IPS-18a (cell line): Measurements from ENCODE around the gene RAB13.

Source experiments
- H3K27ac ChIP-seq: one replicate; pipeline ENCODE4 v1.5.1; 2013; ENCODE audit warnings: low read length
- H3K27me3 ChIP-seq: one replicate; pipeline ENCODE4 v1.6.1; 2013; ENCODE audit warnings: mild to moderate bottlenecking, low read length; ENCODE audit not compliant: control insufficient read depth, insufficient read depth
- H3K36me3 ChIP-seq: one replicate; pipeline ENCODE4 v1.6.1; 2013; ENCODE audit warnings: low read depth, low read length; ENCODE audit not compliant: control insufficient read depth
- H3K4me1 ChIP-seq: one replicate; pipeline ENCODE4 v1.6.1; 2013; ENCODE audit warnings: low read depth, low read length; ENCODE audit not compliant: control insufficient read depth
- H3K4me3 ChIP-seq: one replicate; pipeline ENCODE4 v1.5.1; 2013; ENCODE audit warnings: low read length
- H3K9ac ChIP-seq: one replicate; pipeline ENCODE4 v1.6.1; 2013; ENCODE audit warnings: mild to moderate bottlenecking, low read length, moderate library complexity
- H3K9me3 ChIP-seq: one replicate; pipeline ENCODE4 v1.6.1; 2013; ENCODE audit warnings: low read depth, low read length; ENCODE audit not compliant: control insufficient read depth

The RAB13 gene

DNA sequence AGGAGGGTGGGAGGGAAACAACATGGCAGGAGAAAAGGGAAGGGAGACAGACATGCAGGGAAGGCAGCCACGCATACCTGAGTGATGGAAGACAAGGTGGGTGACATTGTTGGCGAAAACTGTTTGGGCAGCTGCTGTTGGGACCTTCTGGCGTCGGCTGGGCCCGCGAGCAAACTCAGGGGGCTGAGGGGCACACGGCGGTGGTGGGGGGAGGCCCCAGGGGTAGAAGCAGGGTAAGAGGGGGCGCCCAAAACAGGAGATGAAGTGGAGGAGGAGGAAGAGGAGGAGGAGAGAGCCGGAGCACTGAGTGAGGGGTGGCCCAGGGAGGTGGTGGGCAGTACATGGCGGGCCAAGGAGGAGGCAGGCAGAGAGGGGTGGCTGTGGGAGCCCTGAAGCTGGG lies 35.0 kb downstream of the RAB13 start:
- Histone ChIP-seq H3K4me1 (peaks cover 6% of the 10 kb centered on the region), H3K36me3 (peaks cover 37% of the 10 kb centered on the region)

DNA sequence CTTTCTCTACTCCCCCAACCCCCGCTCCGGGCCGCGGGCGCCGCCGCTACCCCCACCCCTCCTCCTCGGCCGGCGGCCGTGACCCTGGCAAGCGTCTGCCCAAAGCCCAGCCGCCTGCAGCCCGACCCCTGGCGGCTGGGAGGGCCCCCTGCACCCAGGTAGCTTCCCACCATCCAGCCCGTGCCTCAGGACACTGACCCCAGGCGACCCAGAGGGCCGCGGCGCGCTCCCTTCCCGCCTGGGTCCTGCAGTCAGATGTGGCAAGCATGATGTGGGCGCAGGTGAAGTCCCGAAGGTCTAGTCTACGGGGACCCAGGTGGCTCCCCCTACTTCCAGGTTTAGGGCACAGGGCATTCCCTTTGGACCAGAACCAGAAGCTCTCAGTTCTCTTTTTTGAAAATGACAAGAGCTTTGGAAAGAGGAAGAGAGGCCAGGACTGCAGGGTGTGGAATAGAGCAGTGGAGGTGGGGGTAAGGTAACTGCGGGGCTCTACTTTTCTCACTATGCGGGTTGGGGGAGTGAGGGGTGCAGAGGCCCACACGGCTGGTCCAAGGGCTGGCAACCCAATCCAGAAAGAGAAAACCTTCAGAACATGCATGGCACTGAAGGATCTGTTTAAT lies 39.4 kb downstream of the RAB13 start, which contains the start of gene DENND4B:
TSS of gene DENND4B (minus strand) at position 97 of the 620 bp plus-strand sequence. CDS start 2,344 bp downstream, outside the sequence.
- Histone ChIP-seq H3K9me3 (no peaks in the 10 kb centered on the region), H3K36me3 (peaks cover 37% of the 10 kb centered on the region), H3K9ac (peak within 1 kb of the TSS; percentile 57), H3K27me3 (no peaks in the 10 kb centered on the region), H3K27ac (no peak within 1 kb of the TSS), H3K4me1 (peaks cover 11% of the 10 kb centered on the region), H3K4me3 (peak within 1 kb of the TSS; percentile 66)

More for the DNA sequence above, 35.0 kb downstream of the RAB13 start:
- Histone ChIP-seq H3K27me3 (no peaks in the 10 kb centered on the region), H3K9ac (no peak overlapping the region), H3K27ac (no peak overlapping the region), H3K4me3 (no peak overlapping the region), H3K9me3 (no peaks in the 10 kb centered on the region)

DNA sequence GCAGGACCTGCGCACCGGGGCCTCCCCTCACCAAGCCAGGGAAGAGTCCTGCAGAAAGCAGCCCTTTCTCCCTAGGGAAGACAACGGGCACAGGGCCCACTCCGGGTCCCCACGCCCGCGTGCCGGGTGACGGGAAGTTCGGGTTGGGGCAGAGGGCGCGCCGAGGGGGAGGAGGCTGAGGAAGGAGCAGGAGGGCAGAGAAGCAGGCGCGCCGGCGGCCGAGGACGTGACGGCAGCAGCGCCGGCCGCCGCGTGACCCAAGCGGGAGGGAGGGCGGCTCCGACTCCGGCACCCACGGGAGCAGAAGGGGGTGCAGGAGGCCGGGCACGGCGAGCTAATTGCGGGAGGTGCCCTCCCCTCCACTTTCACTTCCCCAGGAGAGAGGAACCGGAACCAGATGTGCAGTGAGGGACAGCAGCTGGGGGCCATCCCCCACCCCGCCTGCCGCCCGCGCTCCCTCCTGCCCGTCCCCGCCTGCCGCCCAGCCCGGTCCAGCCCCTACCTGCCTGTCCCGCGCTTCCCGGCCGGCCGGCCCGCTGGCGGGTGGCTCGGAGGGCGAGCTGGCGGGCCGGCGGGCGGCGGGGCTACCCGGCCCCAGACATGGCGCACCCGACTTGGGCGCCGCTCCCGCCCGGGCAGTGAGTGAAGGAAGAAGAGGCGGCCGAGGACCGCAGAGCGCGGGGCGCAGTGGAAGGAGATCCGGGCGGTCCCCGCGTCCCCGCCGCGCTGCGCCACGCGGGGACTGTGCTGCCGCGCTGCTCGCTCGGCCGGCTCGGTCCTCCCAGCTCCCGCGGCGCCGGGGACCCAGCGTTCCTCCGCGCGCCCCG lies 40.1 kb downstream of the RAB13 start:
- Histone ChIP-seq H3K27me3 (no peaks in the 10 kb centered on the region), H3K27ac (no peak overlapping the region), H3K9ac (peak overlapping the region; percentile 57), H3K36me3 (peaks cover 38% of the 10 kb centered on the region), H3K4me1 (peaks cover 11% of the 10 kb centered on the region), H3K4me3 (peak overlapping the region; percentile 66), H3K9me3 (no peaks in the 10 kb centered on the region)

DNA sequence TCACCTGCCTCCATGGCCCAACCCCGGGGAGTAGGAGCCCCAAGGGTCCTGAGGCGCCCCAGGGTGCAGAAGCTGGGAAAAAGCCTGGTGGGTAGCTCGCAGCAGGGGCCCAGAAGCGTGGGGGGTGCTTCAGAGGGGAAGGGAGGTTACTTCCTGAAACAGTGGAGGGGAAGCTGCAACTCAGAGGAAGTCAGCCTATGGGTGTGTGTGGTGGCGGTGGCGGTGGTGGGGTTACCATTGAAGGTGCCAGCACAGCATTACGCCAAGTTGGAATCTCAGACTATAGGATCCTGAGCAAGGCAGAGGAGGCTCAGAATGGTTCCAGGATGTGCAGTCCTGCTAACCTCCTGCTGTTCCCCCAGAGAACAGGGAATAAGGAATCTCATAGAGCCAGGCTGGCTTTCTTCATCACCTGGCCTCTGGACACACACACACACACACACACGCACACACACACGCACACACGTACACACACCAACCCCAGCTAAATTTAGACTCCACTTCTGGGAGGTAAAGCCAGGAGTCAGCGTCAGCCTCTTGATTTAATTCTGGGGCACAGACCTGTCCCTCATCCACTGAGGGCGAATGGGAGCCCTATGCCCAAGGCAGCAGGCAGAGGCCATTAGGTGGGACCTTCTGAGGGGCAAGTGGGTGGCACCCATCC lies 40.9 kb downstream of the RAB13 start:
- Histone ChIP-seq H3K9me3 (no peaks in the 10 kb centered on the region), H3K4me3 (peak overlapping the region; percentile 66), H3K27me3 (no peaks in the 10 kb centered on the region), H3K36me3 (peaks cover 37% of the 10 kb centered on the region), H3K27ac (no peak overlapping the region), H3K9ac (peak overlapping the region; percentile 57), H3K4me1 (peaks cover 11% of the 10 kb centered on the region)

DNA sequence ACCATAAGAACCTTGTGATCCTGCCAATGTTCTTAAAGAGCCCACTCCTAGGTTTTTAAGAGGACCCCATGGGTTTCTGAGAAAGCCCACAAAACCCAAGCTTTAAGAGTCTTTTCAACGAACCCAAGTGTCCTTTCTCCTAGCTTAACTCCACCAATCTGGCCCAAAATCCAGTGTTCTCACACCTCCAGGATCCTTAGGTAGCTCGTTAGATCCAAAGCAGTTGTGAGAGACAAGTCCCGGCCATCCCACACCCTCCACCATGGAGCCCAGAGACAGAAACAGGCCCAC lies 41.4 kb downstream of the RAB13 start:
- H3K4me3 ChIP-seq: peak overlapping the region; percentile 66
- H3K9me3 ChIP-seq: no peaks in the 10 kb centered on the region
- no peak overlapping the region for H3K27ac ChIP-seq
- peaks cover 11% of the 10 kb centered on the region for H3K4me1 ChIP-seq
- H3K36me3 ChIP-seq: peaks cover 37% of the 10 kb centered on the region
- no peaks in the 10 kb centered on the region for H3K27me3 ChIP-seq
- no peak overlapping the region for H3K9ac ChIP-seq

DNA sequence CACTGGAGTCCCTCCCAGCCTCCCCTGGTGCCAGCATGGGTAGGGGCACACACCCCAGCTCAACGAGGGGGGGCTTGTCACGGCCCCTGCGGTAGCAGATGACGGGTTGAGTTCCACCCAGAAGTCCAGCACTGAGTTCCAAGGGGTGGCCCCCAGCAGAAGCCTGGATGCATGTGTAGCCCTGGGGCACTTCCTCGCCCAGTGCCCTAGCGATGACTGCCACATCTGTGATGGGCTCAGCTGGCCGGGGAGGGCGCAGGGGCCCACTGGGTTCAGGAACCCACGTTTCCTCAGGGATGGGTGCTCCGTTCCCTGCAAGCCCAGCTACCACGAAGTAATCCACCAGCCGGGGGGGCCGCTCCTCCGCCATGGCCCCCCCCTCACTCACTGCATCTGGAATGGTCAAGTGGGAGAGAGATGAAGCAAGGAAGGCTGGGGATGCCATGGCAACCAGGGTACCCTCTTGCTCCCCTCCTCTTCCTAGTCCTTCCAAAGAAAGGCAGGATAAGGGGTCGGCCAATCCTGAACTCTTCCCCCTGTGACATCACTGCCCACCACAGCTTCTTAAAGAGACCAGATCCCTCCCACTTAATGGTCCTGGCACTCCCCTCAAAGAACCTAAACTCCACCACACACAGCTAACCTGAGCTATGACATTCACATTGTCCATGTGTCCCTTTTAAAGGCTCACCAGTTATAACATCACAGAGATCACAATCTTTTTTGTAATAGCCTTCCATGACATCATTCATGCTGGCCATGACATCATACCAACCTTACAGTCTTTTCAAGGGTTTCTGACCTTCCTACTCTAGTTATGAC lies 41.9 kb downstream of the RAB13 start:
- H3K9ac ChIP-seq: no peak overlapping the region
- H3K27me3 ChIP-seq: no peaks in the 10 kb centered on the region
- H3K27ac ChIP-seq: no peak overlapping the region
- H3K4me3 ChIP-seq: no peak overlapping the region
- H3K9me3 ChIP-seq: no peaks in the 10 kb centered on the region
- H3K36me3 ChIP-seq: peaks cover 36% of the 10 kb centered on the region
- H3K4me1 ChIP-seq: peaks cover 11% of the 10 kb centered on the region

DNA sequence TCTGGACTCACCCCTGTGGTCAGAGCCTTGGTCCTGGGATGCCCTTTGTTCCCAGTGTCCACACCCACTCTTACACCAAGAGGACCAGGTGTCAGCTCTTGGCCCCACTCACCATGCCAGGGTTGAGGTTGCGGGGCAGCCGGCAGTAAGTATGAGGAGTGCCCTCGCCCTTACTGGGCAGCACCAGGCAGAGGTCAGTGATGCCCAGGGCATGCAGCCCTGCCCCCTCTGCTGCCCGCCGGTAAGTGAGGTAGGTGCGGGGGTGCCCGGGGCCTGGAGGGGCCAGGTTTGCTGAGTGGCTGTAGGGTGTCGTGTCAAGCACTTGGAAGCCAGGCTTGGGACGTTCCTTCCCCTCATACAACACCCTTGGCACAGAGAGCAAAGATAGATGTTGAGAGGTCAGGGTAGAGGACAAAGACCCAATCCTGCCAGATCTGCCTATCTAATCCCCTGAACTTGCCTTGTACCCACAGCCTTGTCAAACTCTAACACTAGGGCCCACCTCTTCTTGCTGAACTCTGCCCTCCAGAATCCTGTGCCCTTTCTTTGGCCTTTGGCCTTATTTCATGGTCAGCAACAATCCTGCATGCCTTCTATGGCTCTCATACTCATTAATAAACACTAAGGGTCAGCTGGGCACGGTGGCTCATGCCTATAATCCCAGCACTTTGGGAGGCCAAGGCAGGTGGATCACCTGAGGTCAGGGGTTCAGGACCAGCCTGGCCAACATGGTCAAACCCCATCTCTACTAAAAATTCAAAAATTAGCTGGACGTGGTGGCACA lies 43.2 kb downstream of the RAB13 start:
- Histone ChIP-seq H3K27me3 (no peaks in the 10 kb centered on the region), H3K36me3 (peaks cover 25% of the 10 kb centered on the region), H3K9ac (no peak overlapping the region), H3K4me3 (no peak overlapping the region), H3K27ac (no peak overlapping the region), H3K4me1 (peaks cover 11% of the 10 kb centered on the region), H3K9me3 (no peaks in the 10 kb centered on the region)

DNA sequence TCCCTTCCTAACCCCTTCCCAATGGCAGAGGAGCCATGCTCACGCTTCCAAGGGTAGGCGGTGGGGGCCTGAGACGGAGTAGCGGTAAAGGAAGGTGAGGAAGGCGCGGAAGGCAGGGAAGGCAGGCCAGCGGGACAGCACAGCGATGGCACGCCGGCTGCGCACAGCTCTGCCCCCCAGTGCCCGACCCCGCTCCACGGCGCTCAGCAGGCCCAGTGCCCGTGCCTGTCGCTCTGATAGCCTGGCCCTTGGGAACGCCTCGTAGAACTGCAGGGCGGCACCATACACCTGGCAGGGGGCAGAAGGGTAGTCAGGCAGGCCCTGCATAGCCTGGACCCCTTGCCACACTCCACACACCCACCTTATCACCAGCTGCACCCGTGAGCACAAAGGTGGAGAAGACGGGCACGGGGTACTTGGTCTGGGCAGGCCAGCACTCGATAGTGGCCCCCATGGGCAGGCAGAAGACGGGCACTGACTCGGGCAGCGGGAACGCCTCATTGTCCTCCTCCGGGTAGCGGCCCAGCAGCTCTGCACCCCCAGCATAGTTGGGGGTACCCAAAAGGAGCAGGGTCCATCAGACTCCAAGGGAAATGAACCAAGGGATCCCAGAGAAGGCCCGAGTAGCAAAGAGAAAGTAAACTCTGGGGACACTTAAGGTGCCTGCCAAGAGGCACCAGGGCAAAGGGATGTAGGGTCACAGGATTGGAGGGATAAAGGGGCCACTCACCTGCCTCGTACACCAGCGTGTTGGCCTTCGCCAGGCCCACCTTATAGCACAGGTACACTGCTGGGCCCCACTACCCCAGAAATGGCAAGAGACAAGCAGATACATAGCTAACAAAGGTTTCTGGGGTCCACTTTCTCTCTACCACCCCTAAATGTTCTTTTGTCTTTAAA lies 44.1 kb downstream of the RAB13 start:
- H3K9ac ChIP-seq: no peak overlapping the region
- H3K4me1 ChIP-seq: peaks cover 9% of the 10 kb centered on the region
- no peaks in the 10 kb centered on the region for H3K27me3 ChIP-seq
- H3K4me3 ChIP-seq: no peak overlapping the region
- H3K36me3 ChIP-seq: peaks cover 30% of the 10 kb centered on the region
- H3K9me3 ChIP-seq: no peaks in the 10 kb centered on the region
- H3K27ac ChIP-seq: no peak overlapping the region

DNA sequence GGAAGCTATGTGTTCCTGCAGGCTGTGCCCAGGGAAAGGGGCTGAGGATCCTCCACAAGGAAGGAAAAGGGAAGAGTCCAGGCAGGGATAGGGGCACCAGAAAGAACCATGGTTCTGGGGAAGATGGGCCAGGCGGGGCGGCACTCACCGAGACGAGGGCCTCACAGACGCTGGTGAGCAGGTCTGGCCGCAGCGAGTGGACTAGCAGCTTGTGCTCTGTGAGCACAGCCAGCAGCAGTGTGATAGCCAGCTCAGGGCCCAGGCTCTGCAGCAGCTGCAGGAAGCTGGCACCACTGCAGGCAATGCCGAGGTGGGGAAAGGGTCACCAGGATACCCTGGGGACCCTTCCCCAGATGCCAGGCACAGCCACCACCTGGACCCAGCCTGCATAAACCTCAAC lies 45.4 kb downstream of the RAB13 start:
- peaks cover 43% of the 10 kb centered on the region for H3K36me3 ChIP-seq
- H3K9ac ChIP-seq: no peak overlapping the region
- no peaks in the 10 kb centered on the region for H3K27me3 ChIP-seq
- peaks cover 4% of the 10 kb centered on the region for H3K4me1 ChIP-seq
- H3K9me3 ChIP-seq: no peaks in the 10 kb centered on the region
- no peak overlapping the region for H3K27ac ChIP-seq
- H3K4me3 ChIP-seq: no peak overlapping the region

DNA sequence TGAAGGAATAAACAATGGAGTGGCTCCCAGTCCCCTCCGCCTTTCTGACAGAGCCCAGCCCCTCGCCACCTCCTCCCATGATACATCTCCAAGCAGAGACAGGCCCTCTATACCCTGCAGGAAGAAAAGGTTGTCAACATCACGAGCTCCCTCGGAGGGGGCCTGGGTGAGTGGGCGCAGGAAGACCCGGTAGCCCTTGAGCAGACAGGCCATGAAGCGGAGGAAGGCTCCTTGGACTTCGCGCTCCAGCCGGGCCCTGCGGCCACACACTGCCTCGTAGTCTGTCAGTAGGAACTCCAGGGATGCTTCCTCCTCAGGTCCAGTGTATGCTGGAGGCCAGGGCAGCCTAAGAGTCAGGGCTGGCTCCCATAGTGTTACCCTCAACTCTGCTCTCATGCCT lies 46.7 kb downstream of the RAB13 start:
- Histone ChIP-seq H3K27me3 (no peaks in the 10 kb centered on the region), H3K9ac (no peak overlapping the region), H3K36me3 (peaks cover 53% of the 10 kb centered on the region), H3K9me3 (no peaks in the 10 kb centered on the region), H3K4me1 (no peaks in the 10 kb centered on the region), H3K4me3 (no peak overlapping the region), H3K27ac (no peak overlapping the region)
